HG03159 (cell line): ENCODE results near the gene SMARCC1.
"Not testable (repeated sequence)": the region's sequence is repeated elsewhere in the genome, so short reads cannot be mapped to it uniquely, and the experiment has no call there.

Experiments used
- ATAC-seq: cut with Tn5 transposase; IDR thresholded peaks from one replicate; pipeline ENCODE4 v1.9.1; 2021; ENCODE audit warnings: mild to moderate bottlenecking, moderate library complexity; ENCODE audit not compliant: unreplicated experiment

SMARCC1 gene

GRCh38 chr3:47781685-47782445 lies at the start of gene SMARCC1:
SMARCC1 (minus strand) TSS chr3:47781893; CDS start chr3:47781797, 96 bp downstream.
- peak; percentile 78 for ATAC-seq

- ATAC-seq = not testable (repeated sequence)
These were observed 47.8 kb upstream of the SMARCC1 start for GRCh38 chr3:47829482-47829881.

- no peak for ATAC-seq
These were observed 43.9 kb upstream of the SMARCC1 start for GRCh38 chr3:47825590-47825989.

GRCh38 chr3:47824541-47825473 lies 43.1 kb upstream of the SMARCC1 start:
- ATAC-seq = peak; percentile 89

GRCh38 chr3:47817609-47818008 lies 35.9 kb upstream of the SMARCC1 start:
- no peak for ATAC-seq

- no peak for ATAC-seq
These were observed 32.0 kb upstream of the SMARCC1 start for GRCh38 chr3:47813551-47814177.

GRCh38 chr3:47804577-47804976 lies 22.9 kb upstream of the SMARCC1 start:
- ATAC-seq = no peak

- ATAC-seq = peak; percentile 11
These were observed 21.9 kb upstream of the SMARCC1 start for GRCh38 chr3:47803480-47804025.

- ATAC-seq = peak; percentile 88
These were observed 21.2 kb upstream of the SMARCC1 start, which contains the start of gene DHX30 for GRCh38 chr3:47802734-47803479. DHX30 (plus strand) TSS chr3:47803138; CDS start chr3:47810684, 7,546 bp downstream.

- ATAC-seq = no peak
These were observed 18.0 kb upstream of the SMARCC1 start for GRCh38 chr3:47799733-47800132.

GRCh38 chr3:47794544-47794943 lies 12.9 kb upstream of the SMARCC1 start:
- ATAC-seq = no peak

- ATAC-seq = no peak
These were observed 11.0 kb upstream of the SMARCC1 start for GRCh38 chr3:47792699-47793098.

GRCh38 chr3:47791193-47791855 lies 9.6 kb upstream of the SMARCC1 start:
- ATAC-seq = no peak

- ATAC-seq = no peak
These were observed 2.0 kb upstream of the SMARCC1 start for GRCh38 chr3:47783673-47784072.

GRCh38 chr3:47782446-47783308 lies 984 bp upstream of the SMARCC1 start:
- no peak for ATAC-seq

GRCh38 chr3:47780741-47781684 lies 680 bp downstream of the SMARCC1 start:
- peak; percentile 42 for ATAC-seq

- ATAC-seq = no peak
These were observed 2.9 kb downstream of the SMARCC1 start for GRCh38 chr3:47778746-47779145.

- ATAC-seq = no peak
These were observed 8.9 kb downstream of the SMARCC1 start for GRCh38 chr3:47772788-47773187.
